Upper lobe of right lung (tissue), 1 donor: Measurements from ENCODE around the gene ABCA12. TPM values are rescaled to one million over a fixed set of nuclear protein-coding genes. Genes with fewer than 3 reads are reported as not detected.

Experiments used
- ATAC-seq: fragments of 200-7000 bp; cut with Tn5 transposase; one replicate; pipeline ENCODE4 v1.9.1; 2020; ENCODE audit warnings: mild to moderate bottlenecking, moderate library complexity
- DNase-seq: peaks from one replicate; pipeline ENCODE4 v3.0.0-alpha.2; 2020
- H3K27ac ChIP-seq: fragments of 200-600 bp; one replicate; pipeline ENCODE4 v1.8.0; 2022
- H3K27me3 ChIP-seq: fragments of 200-600 bp; one replicate; pipeline ENCODE4 v1.8.0; 2022; ENCODE audit warnings: mild to moderate bottlenecking
- H3K36me3 ChIP-seq: fragments of 200-600 bp; one replicate; pipeline ENCODE4 v1.8.0; 2022
- H3K4me1 ChIP-seq: fragments of 200-600 bp; one replicate; pipeline ENCODE4 v1.8.0; 2022
- H3K4me3 ChIP-seq: fragments of 200-600 bp; one replicate; pipeline ENCODE4 v1.8.0; 2022; ENCODE audit warnings: mild to moderate bottlenecking
- H3K9me3 ChIP-seq: fragments of 200-600 bp; one replicate; pipeline ENCODE4 v1.8.0; 2022
- intact Hi-C: fragments of 100-400 bp; cut with DNase I; formaldehyde crosslinking; loops from one replicate; pipeline ENCODE4 v1.11.0; 2022
- total RNA-seq: library from RNA; stranded (reverse); fragmentation: NEBNext Ultra II Directional; extraction: Animal tissue kit (Norgen Biotek cat#: 25700); gene quantifications from one replicate; pipeline ENCODE4 v1.2.1, GENCODE V29; 2021
- TF ChIP-seq, protein P1 (sequence below): fragments of 200-600 bp; IDR thresholded peaks from one replicate; pipeline ENCODE4 v1.8.0; 2022; ENCODE audit warnings: antibody characterized with exemption
- donor health status: DM: no; HTN: yes; CAD: no; lungs with severe emphysema.

Gene ABCA12
- total RNA-seq, 1 donor from 2014 or later, result 0.17 TPM

DNA sequence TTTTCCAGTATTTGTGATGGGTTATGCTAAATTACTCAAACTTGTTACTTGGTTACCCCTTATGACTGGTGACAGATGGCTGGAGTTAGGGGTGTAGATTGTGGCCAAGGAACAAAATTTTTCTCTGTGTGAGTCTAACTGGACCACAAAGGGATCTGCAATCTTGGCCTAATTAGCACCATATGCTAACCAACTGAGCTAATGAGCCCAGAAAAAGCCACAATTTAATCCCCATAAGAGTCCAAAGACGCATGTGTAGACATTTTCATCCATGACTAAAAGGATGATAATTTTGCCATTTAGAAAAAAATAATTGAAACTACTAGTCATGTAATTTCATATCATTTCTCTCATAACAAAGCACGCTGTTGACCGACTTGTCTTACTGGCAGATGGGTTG is 151.2 kb downstream of the ABCA12 start:
- Histone ChIP-seq H3K4me1 (no peaks in the 10 kb centered on the region), H3K4me3 (no peak overlapping the region), H3K36me3 (no peaks in the 10 kb centered on the region), H3K9me3 (no peaks in the 10 kb centered on the region), H3K27me3 (no peaks in the 10 kb centered on the region), H3K27ac (no peak overlapping the region)
- no peak for DNase-seq
- no peak for ATAC-seq
- intact Hi-C loops, result no loop called here
- TF ChIP-seq, protein P1, sequence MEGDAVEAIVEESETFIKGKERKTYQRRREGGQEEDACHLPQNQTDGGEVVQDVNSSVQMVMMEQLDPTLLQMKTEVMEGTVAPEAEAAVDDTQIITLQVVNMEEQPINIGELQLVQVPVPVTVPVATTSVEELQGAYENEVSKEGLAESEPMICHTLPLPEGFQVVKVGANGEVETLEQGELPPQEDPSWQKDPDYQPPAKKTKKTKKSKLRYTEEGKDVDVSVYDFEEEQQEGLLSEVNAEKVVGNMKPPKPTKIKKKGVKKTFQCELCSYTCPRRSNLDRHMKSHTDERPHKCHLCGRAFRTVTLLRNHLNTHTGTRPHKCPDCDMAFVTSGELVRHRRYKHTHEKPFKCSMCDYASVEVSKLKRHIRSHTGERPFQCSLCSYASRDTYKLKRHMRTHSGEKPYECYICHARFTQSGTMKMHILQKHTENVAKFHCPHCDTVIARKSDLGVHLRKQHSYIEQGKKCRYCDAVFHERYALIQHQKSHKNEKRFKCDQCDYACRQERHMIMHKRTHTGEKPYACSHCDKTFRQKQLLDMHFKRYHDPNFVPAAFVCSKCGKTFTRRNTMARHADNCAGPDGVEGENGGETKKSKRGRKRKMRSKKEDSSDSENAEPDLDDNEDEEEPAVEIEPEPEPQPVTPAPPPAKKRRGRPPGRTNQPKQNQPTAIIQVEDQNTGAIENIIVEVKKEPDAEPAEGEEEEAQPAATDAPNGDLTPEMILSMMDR, result no peak

GRCh38 chr2:214985619-214986018 is 152.8 kb downstream of the ABCA12 start:
- TF ChIP-seq, protein P1, result no peak
- intact Hi-C loops, result no loop called here
- Histone ChIP-seq H3K4me3 (no peak overlapping the region), H3K4me1 (no peaks in the 10 kb centered on the region), H3K9me3 (no peaks in the 10 kb centered on the region), H3K27ac (no peak overlapping the region), H3K27me3 (peaks cover 2% of the 10 kb centered on the region), H3K36me3 (no peaks in the 10 kb centered on the region)
- ATAC-seq, result no peak
- no peak for DNase-seq

GRCh38 chr2:214966420-214966819 is 172.0 kb downstream of the ABCA12 start:
- Histone ChIP-seq H3K4me1 (no peaks in the 10 kb centered on the region), H3K36me3 (no peaks in the 10 kb centered on the region), H3K9me3 (no peaks in the 10 kb centered on the region), H3K27me3 (no peaks in the 10 kb centered on the region), H3K27ac (no peak overlapping the region), H3K4me3 (no peak overlapping the region)
- intact Hi-C loops, result no loop called here
- TF ChIP-seq, protein P1, result no peak
- no peak for ATAC-seq
- no peak for DNase-seq

DNA sequence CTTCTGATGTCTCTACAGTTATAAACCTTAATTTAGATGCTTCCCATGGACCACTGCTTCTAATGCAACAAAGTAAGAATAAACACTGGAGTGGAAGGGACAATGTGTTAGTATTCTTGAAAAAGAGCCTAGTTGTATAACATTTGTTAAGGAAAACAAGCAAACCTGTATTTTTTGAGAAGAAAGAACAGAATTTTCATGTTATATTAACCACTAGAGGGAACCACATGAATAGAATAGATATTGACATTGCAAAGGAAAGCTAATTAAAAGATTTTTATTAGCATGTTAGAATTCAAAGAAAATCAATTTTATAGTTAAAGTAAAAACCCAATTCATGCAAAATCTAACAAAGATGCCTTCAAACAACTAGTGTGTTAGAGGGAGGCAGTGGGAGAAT is 177.7 kb downstream of the ABCA12 start:
- Histone ChIP-seq H3K4me1 (no peaks in the 10 kb centered on the region), H3K36me3 (no peaks in the 10 kb centered on the region), H3K27me3 (no peaks in the 10 kb centered on the region), H3K27ac (no peak overlapping the region), H3K4me3 (no peak overlapping the region), H3K9me3 (no peaks in the 10 kb centered on the region)
- ATAC-seq (no peak), DNase-seq (no peak)
- TF ChIP-seq, protein P1, result no peak
- intact Hi-C loops, result no loop called here

DNA sequence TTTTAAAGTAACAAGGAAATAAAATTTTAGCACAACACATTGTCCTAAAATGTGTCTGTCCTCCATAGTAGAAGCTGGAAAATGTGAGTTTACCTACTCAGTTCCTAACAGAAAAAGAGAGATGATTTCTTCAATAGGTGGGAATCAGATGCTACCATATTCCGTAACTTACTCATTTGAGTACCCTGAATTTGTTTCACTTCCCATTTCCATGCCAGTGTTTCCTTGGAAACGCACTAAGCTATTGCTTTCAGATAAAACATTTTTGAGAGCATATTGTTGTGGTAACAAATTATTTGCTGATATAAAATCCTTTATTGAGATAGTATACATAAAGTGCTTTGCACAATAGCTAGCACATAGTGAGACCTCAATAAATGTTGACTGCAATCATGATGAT is 191.5 kb downstream of the ABCA12 start:
- DNase-seq (no peak), ATAC-seq (no peak)
- TF ChIP-seq, protein P1, result no peak
- Histone ChIP-seq H3K27me3 (no peaks in the 10 kb centered on the region), H3K27ac (no peak overlapping the region), H3K4me3 (no peak overlapping the region), H3K4me1 (no peaks in the 10 kb centered on the region), H3K9me3 (no peaks in the 10 kb centered on the region), H3K36me3 (no peaks in the 10 kb centered on the region)
- intact Hi-C loops, result no loop called here

- no peak overlapping the region for H3K4me3 ChIP-seq
- DNase-seq, result no peak
- intact Hi-C loops, result no loop called here
- no peaks in the 10 kb centered on the region for H3K9me3 ChIP-seq
- H3K27ac ChIP-seq, result no peak overlapping the region
- TF ChIP-seq, protein P1, result no peak
- no peaks in the 10 kb centered on the region for H3K4me1 ChIP-seq
- H3K36me3 ChIP-seq, result no peaks in the 10 kb centered on the region
- H3K27me3 ChIP-seq, result no peaks in the 10 kb centered on the region
- ATAC-seq, result no peak
These were observed 204.4 kb downstream of the ABCA12 start for GRCh38 chr2:214934006-214934405.
